ENCODE data around the gene LIM2. TPM values are rescaled to one million over a fixed set of nuclear protein-coding genes. Genes with fewer than 3 reads are reported as not detected.

Gene LIM2
- total and polyA plus RNA-seq, 2 of the 4 experiments (the other 2 are of a cell fraction) = not detected

GRCh38 chr19:51434456-51434855, 46.7 kb upstream of the LIM2 start:
- TF ChIP-seq NFE2L2 (IDR thresholded peaks at IDR 0.05; ENCODE audit: low read depth, low read length) (no peak), SMC3 (IDR thresholded peaks at IDR 0.05; ENCODE audit: low read depth, low read length) (no peak), MXI1 (IDR thresholded peaks at IDR 0.05; ENCODE audit: borderline replicate concordance, low read depth, low read length) (no peak), CEBPB (IDR thresholded peaks at IDR 0.05; ENCODE audit: low read depth, low read length) (no peak)
- H3K56ac ChIP-seq (ENCODE audit: extremely low read depth, insufficient read depth, low read length) = no peak overlapping the region
- no TSS peak for BruUV-seq (replicated peaks)
- no peak for DNase-seq
- H3K36me3 ChIP-seq (ENCODE audit: control insufficient read depth, insufficient read depth, low read length) = no peaks in the 10 kb centered on the region
- no peak overlapping the region for H4K8ac ChIP-seq (ENCODE audit: low read depth in 2 of 2, low read length in 2 of 2)
- no peaks in the 10 kb centered on the region for H3K79me1 ChIP-seq (ENCODE audit: low read depth in 1 of 2, low read length in 2 of 2)
- H3K14ac ChIP-seq (replicated peaks; ENCODE audit: low read depth, low read length) = no peak overlapping the region
- no peak overlapping the region for H2BK20ac ChIP-seq (ENCODE audit: low read depth, low read length)
- no peak overlapping the region for H2AFZ ChIP-seq (replicated peaks; ENCODE audit: low read length, poor library complexity)
- in situ Hi-C loops (cut with MboI; ENCODE audit: low sequenced_read_pairs) (no loop called here), dilution Hi-C loops (cut with HindIII; ENCODE audit: low sequenced_read_pairs, unreplicated experiment) (no loop called here), intact Hi-C loops (cut with micrococcal nuclease) (no loop called here)
- H2BK120ac ChIP-seq (ENCODE audit: low read depth, low read length) = no peak overlapping the region
- no peaks in the 10 kb centered on the region for H3K27me3 ChIP-seq (ENCODE audit: control insufficient read depth, insufficient read depth, low read length)
- H4K5ac ChIP-seq (ENCODE audit: low read depth, low read length) = no peak overlapping the region
- ChIA-PET POLR2A (ENCODE audit: unreplicated experiment) (no interaction called here), CTCF (no interaction called here)
- H3K9me3 ChIP-seq (ENCODE audit: control insufficient read depth, insufficient read depth, low read length) = peaks cover 2% of the 10 kb centered on the region; the same call in 1 of the 2 replicates
- no peak overlapping the region for H2AK5ac ChIP-seq (ENCODE audit: low read depth, low read length)
- no peak overlapping the region for H2BK15ac ChIP-seq (ENCODE audit: low read depth, low read length)
- no peak overlapping the region for H3K4ac ChIP-seq (ENCODE audit: low read depth, low read length)
- H2BK5ac ChIP-seq (ENCODE audit: low read depth, low read length, poor library complexity, severe bottlenecking) = no peak overlapping the region
- no peak overlapping the region for H3K27ac ChIP-seq (ENCODE audit: insufficient read depth, low read length)
- H4K91ac ChIP-seq (ENCODE audit: insufficient read depth, low read depth, low read length) = no peak overlapping the region
- H3K9ac ChIP-seq (ENCODE audit: low read depth, low read length) = no peak overlapping the region
- no peaks in the 10 kb centered on the region for H3K4me1 ChIP-seq (ENCODE audit: control insufficient read depth, insufficient read depth, low read length)
- no peaks in the 10 kb centered on the region for H3K9me1 ChIP-seq (ENCODE audit: insufficient read depth, low read length)
- no peak overlapping the region for H3K4me2 ChIP-seq (ENCODE audit: low read depth, low read length)
- no peak overlapping the region for H3K4me3 ChIP-seq (ENCODE audit: insufficient read depth, low read depth, low read length)
- no peaks in the 10 kb centered on the region for H4K20me1 ChIP-seq (ENCODE audit: insufficient read depth, low read length)
- H3K18ac ChIP-seq (ENCODE audit: low read depth, low read length) = no peak overlapping the region
- H2AK9ac ChIP-seq (replicated peaks; ENCODE audit: low read depth, low read length, poor library complexity) = no peak overlapping the region
- WGBS, 2 experiments (ENCODE audit: extremely low coverage in 2 of 2, insufficient read length in 1 of 2) = no CpG with 5 or more reads among the region's 1 CpG
- H3K23ac ChIP-seq (ENCODE audit: low read depth, low read length) = no peak overlapping the region
- no peak for ATAC-seq (ENCODE audit: low read depth)

All from IMR-90 (cell line).